Measurements from ENCODE around the gene SYVN1.
A peak's percentile ranks its signal among the peaks of the same experiment; 100 is the strongest.
"Not testable (repeated sequence)": the region's sequence is repeated elsewhere in the genome, so short reads cannot be mapped to it uniquely, and the experiment has no call there.

The SYVN1 gene

DNA sequence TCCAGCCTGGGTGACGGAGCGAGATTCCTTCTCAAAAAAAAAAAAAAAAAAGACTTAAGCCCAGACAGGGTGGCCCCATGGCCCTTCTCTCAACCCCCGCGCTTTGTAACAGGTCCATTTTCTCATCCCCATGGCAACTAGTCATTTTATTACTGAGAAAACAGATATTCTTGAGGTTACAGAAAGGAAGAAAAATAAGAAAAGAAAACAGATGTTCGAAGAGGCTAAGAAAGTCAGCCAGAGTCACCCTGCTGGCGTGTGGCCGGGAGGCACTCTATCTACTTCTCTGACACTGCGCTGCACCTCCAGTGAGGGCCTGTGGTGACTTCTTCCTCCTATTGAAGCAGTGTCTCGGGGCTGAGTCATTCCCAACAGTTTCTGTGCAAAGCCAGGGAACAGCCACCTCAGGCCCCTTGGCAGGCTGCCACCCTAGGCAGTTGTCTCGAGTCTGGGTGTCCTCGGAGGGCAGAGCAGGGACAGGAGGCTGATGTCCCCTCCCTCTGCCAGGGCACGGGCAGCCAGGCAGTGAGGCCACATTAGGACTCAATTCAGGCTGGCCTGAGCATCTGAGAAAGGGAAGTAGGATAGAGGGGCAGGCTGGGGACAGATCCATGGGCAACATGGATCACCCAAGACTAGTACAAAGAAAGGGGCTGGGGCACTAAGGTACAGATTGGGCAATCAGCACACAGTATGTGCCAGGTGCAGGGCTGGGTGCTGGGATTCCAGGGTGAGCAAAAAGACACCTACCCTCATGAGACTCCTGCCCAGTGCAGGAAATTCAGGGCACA lies 16.4 kb upstream of the SYVN1 start:
- peak; percentile 37 for DNase-seq

DNA sequence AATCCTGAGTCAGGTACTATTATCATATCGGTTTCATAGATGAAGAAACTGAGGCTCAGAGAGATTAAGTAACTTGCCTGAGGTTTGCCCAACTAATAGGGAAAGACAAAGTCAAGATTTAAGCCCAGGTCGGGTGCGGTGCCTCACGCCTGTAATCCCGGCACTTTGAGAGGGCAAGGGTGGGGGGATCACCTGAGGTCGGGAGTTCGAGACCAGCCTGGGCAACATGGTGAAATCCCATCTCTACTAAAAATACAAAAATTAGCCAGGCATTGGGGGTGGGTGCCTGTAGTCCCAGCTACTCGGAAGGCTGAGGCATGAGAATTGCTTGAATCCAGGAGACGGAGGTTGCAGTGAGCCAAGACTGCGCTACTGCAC lies 15.8 kb upstream of the SYVN1 start:
- DNase-seq: not testable (repeated sequence)

DNA sequence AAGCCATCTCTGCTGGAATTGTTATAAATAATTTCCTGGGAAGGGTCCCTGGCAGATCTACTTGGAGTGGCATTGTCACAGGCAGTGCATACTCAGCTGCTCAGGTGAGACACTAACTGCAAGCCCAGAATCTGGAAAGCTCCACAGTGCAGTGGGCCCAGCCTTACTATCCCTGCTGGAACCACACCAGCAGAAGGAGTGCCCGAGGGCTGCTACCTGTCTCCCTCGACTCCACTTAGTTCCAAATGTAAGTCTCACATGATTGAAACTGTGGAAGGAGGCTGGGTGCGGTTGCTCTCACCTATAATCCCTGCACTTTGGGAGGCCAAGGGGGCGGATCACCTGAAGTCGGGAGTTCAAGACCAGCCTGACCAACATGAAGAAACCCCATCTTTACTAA lies 14.3 kb upstream of the SYVN1 start:
- no peak for DNase-seq

DNA sequence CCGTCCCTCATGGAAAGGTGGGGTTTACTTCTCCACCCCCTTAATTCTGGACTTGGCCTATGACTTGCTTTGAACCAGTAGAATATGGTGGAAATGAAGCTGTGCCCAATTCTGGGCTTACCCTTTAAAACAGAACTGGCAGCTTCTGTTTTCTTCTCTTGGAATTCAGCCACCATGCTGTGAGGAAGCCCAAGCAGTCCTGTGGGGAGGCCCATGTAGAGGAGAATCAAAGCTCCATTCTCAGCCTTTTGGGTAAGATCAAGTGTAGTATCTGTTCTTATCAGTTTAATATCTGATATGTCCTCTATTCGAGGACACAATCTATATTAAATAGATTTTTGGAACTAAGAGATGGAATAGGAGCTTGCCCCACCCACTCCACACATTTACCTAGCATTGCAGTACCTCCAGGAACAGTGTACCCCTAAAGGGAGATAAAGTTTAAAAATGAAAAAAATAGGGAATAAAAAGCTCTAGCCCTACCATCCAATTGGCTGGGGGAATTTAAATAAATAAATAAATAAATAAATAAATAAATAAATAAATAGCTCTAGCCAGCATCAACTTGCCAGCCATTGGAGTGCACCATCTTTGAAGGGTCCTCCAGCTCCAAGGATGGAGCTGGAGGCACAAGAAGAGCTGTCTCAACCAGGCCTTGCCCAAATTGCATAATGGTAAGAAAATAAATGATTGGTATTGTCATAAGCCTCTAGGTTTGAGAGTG lies 13.2 kb upstream of the SYVN1 start:
- DNase-seq: no peak

DNA sequence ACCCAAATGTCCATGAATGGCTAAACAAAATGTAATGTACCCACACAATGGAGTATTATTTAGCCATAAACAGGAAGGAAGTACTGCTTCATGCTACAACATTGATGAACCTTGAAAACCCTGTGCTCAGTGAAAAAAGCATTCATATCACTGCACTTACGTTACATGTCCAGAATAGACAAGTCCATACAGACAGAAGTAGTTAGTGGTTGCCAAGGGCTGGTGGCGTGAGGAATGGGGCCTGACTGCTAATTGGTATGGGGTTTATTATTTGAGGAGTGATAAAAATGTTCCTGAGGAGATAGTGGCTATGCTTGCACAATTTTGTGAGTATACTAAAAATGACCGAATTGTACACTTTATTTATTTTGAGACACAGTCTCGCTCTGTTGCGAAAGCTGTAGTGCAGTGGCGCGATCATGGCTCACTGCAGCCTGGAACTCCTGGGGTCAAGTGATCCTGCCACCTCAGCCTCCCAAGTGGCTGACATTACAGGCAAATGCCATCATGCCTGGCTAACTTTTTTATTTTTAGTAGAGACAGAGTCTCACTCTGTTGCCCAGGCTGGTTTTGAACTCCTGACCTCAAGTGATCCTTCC lies 7.7 kb upstream of the SYVN1 start:
- DNase-seq: no peak

DNA sequence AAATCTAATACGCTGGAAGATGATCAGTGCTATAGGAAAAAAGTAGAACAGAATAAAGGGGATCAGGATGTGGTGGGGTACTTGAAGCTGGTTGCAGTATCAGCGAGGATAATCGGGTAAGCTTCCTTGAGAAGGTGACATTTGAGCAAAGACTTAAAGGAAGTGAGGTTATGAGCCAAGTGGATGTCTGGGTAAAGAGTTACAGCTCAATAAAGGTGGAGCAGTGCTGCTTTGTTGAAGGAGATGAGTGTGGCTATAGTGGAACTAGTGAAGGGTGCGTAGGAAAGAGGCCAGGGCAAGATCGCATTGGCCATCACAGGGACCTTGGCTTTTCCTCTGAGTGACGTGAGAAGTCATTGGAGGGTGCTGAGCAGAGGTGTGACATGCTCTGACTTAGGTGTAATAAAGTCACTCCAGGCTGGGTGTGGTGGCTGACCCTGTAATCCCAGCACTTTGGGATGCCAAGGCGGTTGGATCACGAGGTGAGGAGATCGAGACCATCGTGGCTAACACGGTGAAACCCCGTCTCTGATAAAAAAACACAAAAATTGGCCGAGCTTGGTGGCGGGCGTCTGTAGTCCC lies 2.3 kb upstream of the SYVN1 start:
- DNase-seq: no peak

DNA sequence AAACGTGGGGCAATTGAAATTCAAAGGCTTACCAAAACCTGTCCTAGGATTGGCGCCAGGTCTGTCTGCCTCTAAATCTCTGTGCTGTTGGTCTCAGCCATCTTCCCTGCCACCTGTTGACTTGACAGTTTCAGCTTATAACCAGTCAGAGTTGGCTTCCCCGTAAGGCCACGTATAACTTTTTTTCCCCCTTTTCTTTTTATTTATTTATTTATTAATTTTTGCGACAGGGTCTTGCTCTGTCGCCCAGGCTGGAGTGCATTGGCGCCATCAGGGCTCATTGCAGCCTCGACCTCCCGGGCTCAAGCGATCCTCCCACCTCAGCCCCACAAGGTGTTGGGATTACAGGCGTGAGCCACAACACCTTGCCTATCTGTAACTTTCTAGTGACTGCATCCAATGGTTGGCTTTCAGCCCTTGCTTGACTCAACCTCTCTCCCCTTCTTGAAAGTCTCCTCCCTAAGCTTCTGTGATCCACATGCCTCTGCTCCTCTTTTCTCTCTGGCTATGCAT lies 1.4 kb upstream of the SYVN1 start:
- no peak for DNase-seq

DNA sequence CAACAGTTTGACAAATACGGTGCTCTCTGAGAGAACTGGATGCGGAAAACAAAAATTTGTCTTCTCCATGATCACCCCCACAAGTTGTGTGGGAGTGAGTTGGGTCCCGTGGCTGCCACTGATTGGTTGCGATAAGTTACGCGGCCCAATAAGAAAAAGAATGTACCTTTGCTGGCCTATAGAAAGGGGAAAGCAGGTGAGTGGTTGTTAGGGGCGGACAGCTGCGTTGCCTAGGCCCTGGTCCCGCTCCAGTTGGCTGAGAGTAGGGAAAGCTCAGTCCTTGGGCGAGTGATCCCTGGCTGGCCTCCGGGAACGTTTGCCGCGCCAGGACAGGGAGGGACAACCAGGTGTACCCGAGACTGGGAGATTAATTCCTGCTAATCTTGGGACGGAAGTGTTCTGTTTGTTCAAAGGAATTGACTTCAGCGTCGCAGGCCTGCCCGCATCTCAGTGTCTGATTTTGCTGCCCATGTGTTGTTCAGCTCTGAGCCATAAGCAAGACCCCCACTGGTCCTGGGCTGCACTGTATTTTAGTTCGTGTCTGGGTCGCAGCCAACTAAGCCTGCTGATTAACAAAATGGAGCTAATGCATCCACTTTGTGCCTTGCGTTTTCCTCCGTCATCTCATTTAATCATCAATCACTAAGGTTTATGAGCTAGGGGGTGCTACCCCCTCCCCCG lies 773 bp upstream of the SYVN1 start:
- peak; percentile 95 for DNase-seq

DNA sequence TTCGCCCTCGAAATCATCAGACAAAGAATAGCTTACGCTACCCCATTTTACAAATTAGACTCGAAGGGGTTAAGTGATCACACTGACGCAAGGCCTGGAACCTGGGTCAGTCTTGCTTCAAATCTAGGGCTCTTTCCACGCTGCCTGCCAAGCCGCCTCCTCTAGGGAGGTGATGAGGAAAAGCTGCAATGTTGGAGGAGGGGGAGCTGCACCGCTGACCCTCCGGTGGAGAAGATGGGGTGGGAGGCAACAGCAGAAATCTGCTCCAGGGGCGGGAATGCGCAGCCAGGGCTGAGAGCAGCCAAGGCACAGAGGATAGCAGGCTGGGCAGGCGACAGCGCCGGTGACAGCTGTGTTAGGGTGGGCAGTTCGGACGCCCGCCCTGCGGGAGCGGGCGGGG lies 595 bp downstream of the SYVN1 start:
- no peak for DNase-seq

DNA sequence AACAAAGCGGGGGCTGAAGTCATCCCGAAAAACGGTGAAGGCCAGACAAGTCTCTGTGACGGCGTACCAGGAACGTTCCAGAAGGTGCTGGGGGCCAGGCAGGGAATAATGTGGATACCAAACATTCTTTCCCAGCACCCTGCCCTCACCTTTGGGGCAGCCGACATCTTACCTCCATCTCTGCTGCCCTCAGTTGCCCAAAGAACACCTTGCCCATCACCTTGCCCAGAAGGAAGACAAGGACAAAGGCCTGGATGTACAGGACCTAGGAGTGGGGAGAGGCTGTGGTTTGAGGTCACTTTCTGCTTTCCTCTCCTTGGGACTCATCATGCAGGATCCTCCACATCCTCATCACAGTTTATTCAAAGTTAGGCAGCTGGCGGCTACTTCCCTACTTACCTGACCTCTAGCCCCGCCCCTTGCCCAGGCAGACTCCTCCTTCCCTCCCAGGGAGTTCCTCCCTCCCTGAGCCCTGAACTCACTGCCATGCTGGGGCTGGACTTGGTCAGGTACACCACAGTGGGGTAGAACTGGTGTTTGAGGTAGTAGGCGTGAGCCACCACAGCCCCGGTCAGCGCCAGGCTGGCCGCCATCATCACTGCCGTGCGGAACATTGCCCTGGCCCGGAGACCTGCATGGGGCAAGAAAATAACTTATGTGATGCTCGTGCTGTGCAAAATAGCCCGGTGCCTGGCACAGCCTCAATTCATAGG lies 1.2 kb downstream of the SYVN1 start:
- DNase-seq: peak; percentile 63

DNA sequence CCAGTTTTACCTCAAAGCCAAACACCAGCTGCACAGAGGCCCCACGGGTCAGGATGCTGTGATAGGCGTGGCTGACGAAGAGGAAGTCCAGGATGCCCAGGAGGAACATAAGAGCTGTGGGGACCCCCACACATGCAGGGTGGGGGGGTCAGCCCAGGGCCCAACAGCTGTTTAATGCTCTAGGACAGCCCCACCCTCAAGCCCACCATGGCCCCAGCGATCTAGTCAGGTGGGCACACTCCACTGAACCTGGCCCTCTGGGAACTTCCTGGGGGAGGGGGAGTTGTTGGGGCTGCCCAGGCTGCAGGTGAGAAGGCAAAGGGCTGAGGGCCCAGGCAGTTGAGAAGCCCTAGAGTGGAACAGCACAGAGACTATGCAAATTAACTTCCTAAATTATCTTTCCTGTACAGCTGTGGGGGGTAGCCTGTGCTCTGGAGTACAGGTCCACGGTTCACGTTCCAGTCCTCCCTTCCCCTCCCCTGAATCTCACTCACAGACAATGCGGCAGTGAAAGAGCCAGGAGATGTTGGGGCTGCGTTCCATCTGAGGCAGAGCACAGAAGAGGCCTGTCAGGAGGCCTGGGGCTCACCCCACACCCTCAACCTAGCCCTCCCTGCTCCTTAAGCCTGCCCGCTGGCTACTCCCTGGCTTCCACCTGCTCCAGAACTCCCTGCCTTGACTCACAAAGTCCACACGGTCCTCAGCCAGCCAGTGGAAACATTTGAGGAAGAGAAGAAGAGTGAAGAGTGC lies 1.9 kb downstream of the SYVN1 start:
- no peak for DNase-seq

DNA sequence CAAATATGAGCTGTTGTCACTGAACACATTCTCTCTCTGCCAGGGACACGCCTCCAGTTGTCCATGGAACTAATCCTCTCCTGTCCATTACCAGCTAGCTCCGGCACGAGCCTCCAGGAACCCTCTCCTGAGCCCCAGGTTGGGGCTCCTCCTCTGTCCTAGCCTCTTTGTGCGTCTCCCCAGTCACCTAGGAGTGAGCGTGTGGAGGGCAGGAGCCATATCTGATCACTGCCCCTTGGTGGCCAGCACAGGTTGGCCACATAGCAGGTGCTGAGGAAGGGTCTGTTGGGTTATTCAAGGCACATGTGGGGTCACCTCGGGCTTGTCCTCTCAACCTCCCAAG lies 2.5 kb downstream of the SYVN1 start:
- DNase-seq: no peak

DNA sequence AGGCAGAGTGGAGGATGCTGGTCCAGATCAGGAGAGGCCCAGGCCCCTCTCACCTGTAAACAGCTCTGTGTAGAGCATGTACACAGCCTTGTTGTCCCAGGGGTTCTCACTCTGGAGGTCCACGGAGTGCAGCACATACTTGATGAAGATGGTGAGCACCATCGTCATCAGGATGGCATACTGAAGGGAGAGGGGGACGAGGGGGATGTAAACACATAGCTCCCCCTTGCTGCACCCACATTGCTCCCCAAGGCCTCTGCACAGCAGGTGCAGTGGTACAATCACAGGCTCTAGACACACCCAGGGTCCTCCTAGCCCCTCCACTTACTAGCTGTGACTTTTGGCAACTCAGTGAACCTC lies 2.9 kb downstream of the SYVN1 start:
- DNase-seq: no peak

DNA sequence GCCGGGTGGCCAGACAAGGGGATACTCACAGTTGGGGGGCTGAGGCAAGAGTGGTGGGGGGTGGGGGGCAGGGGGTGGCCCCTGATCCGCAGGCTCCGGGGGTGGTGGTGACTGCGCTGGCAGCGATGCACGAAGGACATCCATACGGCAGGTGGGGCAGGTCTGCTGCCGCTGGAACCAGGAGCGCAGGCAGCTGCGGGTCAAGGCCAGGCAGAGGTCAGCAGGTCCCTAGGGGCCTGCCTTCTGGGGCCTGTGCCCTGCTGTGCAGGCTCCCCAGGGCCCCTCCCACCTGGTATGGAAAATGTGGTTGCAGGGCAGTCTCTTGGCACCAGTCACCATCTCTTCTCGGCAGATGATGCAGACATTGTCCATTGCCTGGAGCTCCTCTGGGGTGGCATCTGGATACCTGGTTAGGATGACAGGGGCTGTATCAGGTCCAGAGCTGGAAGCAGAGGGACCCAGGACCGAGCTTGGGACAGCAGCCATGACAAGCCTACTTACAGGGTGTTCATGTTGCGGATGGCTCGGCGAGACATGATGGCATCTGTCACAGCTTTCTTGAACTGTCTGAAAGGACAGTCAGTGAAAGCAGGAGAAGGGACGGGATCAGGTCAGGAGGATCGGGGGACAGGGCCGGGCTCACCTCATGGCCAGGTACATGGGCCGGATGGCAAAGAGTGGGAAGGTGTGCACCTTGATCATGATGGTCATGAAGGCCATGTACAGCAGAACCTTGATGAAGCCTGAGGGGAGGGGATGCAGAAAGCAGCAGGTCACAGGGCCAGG lies 3.5 kb downstream of the SYVN1 start:
- DNase-seq: no peak

DNA sequence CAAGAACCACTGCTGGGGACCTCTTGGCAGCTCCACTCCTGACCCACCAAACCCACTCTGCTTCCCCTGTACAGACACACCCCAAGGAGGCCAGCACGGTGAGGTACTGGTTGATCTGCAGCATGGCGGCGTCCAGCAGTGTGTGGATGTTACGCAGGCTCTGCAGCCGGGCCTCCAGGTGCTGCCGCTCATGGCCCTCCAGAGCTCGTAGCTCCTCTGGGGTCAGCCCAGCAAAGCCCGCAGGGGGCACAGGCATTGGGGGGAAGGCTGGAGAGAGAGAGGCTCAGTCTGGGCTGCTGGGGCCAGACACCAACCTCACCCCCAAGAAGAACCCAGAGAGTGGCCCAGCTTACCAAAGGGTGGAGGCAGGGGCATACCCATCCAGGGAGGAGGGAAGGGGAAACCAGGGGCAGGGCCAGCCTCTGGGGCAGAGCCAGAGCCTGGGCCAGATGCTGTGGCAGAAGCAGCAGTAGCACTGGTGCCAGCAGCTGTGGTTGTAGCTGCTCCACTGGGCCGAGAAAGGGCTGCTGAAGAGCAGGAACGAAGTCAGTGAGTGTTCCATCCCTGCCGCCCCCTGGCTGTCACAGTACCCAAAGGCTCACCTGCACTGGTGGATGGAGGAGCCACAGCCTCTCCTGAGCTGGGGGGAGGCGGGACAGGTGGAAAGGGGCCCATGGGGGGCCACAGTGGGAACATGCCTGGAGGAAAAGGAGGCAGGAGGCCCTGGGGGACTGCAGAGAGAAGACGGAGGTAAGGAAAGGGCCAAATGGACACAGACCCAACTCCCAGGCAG lies 4.5 kb downstream of the SYVN1 start:
- DNase-seq: no peak

DNA sequence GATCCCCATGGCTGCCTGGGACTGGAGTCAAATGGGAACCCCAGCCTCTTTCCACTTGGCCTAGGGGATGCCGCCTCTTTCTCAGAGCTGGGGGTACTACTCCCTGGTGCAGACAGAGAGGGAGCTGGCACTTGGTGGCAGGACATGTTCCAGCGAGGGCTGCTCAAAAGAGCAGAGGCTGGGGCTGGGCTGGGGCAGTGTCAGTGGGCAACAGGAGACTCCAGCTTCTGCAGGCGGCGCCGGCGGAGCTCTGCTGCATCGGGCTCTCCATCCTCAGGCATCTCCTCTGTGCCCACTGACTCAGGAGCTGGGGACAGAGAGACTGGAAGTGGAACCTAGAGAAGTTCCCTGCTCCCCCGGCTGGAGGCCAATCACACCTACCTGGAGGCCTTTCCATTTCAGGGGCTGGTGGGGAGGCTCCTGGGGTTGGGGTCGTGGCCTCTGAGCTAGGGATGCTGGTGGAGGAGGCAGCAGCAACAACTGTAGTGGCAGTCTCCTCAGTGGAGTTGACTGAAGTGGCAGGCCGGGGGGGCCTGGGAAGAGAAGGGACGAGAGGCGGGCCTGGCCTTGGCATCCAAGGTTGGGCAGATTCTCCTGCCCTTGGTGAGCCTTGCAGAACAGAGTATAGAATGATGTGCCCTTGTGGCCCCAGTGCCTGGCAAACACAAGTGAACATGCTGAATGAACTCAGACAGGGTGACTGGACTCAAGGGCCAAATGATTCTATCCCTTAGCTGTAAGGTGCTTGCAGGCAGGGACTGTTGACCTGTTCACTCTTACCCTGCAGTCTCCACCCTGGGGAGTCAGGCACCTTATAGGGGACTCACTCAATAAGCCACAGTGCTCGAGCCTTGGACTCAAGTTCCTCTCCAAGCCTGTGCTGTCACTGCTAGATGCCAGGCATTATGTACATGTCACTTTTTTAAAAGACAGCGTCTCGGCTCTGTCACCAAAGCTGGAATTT lies 5.9 kb downstream of the SYVN1 start:
- DNase-seq: no peak

DNA sequence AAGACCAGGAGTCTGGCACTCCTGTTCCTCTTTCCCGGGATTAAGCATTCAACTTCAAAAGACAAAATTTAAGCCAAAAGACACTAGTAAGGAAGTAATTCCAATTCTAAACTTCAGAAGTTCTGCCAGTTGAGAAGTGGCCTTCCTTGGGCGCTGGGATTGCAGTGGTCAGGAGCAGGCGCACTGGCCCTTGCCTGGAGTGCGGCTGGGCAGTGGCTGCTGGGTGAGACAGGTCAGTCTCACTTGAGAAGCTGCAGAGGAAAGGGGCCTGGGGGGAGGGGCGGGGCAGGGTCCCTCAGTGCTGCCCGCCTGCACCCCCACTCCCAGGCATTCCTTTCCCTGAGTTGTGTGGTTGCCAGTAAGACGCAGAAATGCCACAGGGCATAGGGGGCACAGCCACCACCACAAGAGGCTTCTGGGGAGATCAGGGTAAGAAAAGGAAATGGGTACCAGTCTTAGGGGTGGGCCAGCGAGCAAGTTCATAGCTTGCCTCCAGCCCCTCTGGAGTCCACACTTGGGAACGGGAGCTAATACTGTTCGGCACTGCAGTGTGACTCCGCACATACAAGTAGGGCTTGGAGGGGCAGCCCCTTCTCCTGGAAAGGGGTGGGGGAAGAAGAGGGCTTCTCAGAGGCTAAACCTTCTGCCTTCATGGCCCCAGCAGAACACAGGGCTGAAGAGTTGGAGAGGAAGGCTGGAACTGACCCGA lies 6.7 kb downstream of the SYVN1 start:
- no peak for DNase-seq

DNA sequence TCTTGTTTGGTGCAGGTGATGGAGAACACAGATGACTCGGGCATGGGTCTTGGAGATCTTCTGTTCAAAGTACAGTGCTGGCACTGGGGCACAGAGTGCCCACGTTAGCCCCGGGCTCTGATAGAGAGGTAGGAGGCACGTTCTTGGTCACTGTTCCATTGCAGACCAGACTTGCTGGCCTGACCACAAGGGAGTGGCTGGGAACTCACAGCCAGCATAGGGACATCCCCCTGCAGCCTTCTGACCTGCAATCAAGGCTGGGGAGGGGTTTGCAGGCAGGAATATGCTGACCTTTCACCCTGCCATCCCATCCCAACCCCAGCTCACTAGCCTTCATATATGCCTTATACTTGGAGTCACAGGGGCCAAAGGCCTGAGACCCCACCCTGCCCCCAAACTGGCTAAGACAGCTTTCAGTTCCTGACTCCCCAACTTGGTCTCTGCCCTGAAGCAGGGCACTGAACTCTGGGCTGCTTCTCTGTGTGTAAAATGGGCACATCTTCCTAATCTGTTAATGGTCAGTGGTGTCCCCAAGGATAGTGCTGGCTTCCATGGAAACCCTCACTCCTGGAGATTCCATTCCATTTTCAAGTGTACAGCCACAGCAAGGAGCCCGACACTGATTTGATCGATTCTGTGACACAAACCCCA lies 7.6 kb downstream of the SYVN1 start:
- DNase-seq: no peak
